K562 (cell line): ENCODE results near the gene SERPINF2. TPM values are rescaled to one million over a fixed set of nuclear protein-coding genes. Genes with fewer than 3 reads are reported as not detected.

ENCODE experiments used
- CBFA2T3 ChIP-seq: fragments of 450-650 bp; IDR thresholded peaks from 2 replicates; pipeline ENCODE4 v1.6.1; 2017
- CTBP1 ChIP-seq: fragments of 450-650 bp; IDR thresholded peaks from 2 replicates; pipeline ENCODE4 v1.6.1; 2016; ENCODE audit warnings: borderline replicate concordance
- DPF2 ChIP-seq: fragments of 450-650 bp; IDR thresholded peaks from 2 replicates; pipeline ENCODE4 v1.6.1; 2016
- FOXK1 ChIP-seq: sonication (generic); formaldehyde crosslinking; IDR thresholded peaks from 2 replicates; pipeline ENCODE4 v1.8.0; 2022; ENCODE audit warnings: missing genetic modification reagents, mild to moderate bottlenecking, borderline replicate concordance
- FOXP1 ChIP-seq: sonication (generic); formaldehyde crosslinking; IDR thresholded peaks from 2 replicates; pipeline ENCODE4 v1.8.0; 2022; ENCODE audit warnings: mild to moderate bottlenecking, missing genetic modification reagents
- HDAC1 ChIP-seq, 2 experiments: fragments of 450-650 bp; IDR thresholded peaks; 2 replicates each; pipeline ENCODE4 v1.6.1; 2016 to 2017; ENCODE audit warnings: inconsistent platforms in 1 of 2, mild to moderate bottlenecking in 1 of 2, moderate library complexity in 1 of 2
- HDAC2 ChIP-seq: fragments of 450-650 bp; IDR thresholded peaks from 2 replicates; pipeline ENCODE4 v1.6.1; 2016; ENCODE audit warnings: mild to moderate bottlenecking
- HLTF ChIP-seq: fragments of 450-650 bp; IDR thresholded peaks from 2 replicates; pipeline ENCODE4 v1.6.1; 2016
- HOXB6 ChIP-seq: fragments of 250-450 bp; sonication (Bioruptor Pico); IDR thresholded peaks from 2 replicates; pipeline ENCODE4 v1.5.1; 2022; ENCODE audit warnings: mild to moderate bottlenecking, borderline replicate concordance
- JUND ChIP-seq, 2 experiments: IDR thresholded peaks; 2 replicates in 1 of 2; 3 replicates in 1 of 2; pipeline ENCODE4 v1.6.1; 2011; ENCODE audit warnings: borderline replicate concordance in 2 of 2, low read depth in 2 of 2, low read length in 2 of 2, improper control_type of control experiment in 1 of 2, missing biosample characterization in 1 of 2, missing genetic modification characterization in 1 of 2, missing genetic modification reagents in 1 of 2
- MEIS2 ChIP-seq: fragments of 450-650 bp; IDR thresholded peaks from 2 replicates; pipeline ENCODE4 v1.6.1; 2014; ENCODE audit warnings: mild to moderate bottlenecking; ENCODE audit not compliant: partially characterized antibody
- MITF ChIP-seq: IDR thresholded peaks from 2 replicates; pipeline ENCODE4 v1.6.1; 2014; ENCODE audit warnings: antibody characterized with exemption
- NFIX ChIP-seq: fragments of 250-450 bp; sonication (Bioruptor Pico); IDR thresholded peaks from 2 replicates; pipeline ENCODE4 v1.4.0; 2020; ENCODE audit warnings: low read depth, mild to moderate bottlenecking, moderate library complexity
- POLR2AphosphoS2 ChIP-seq: IDR thresholded peaks from 2 replicates; pipeline ENCODE4 v1.6.1; 2012; ENCODE audit warnings: low read length, improper control_type of control experiment
- POLR2AphosphoS5 ChIP-seq: IDR thresholded peaks from 2 replicates; pipeline ENCODE4 v1.6.1; 2011; ENCODE audit warnings: mild to moderate bottlenecking, low read depth, low read length, moderate library complexity; ENCODE audit not compliant: control insufficient read depth, insufficient read depth
- POLR3A ChIP-seq: IDR thresholded peaks from 2 replicates; pipeline ENCODE4 v1.6.1; 2011; ENCODE audit warnings: borderline replicate concordance, mild to moderate bottlenecking, moderate library complexity; ENCODE audit not compliant: insufficient read length, insufficient read depth; ENCODE audit errors: extremely low read depth
- RAD51 ChIP-seq: fragments of 450-650 bp; IDR thresholded peaks from 2 replicates; pipeline ENCODE4 v1.7.1; 2016; ENCODE audit warnings: low read depth, mild to moderate bottlenecking, borderline replicate concordance
- RBM22 ChIP-seq: fragments of 200-400 bp; formaldehyde crosslinking; IDR thresholded peaks from 2 replicates; pipeline ENCODE4 v1.6.1; 2018; ENCODE audit warnings: low read length, low read depth; ENCODE audit not compliant: poor library complexity, severe bottlenecking
- SMARCA4 ChIP-seq: fragments of 450-650 bp; IDR thresholded peaks from 2 replicates; pipeline ENCODE4 v1.6.1; 2016
- SMC3 ChIP-seq: conservative IDR thresholded peaks from 2 replicates; pipeline ENCODE4 v1.6.1; 2011; ENCODE audit warnings: low read depth, low read length, improper control_type of control experiment; ENCODE audit not compliant: insufficient read depth
- SNIP1 ChIP-seq: fragments of 450-650 bp; IDR thresholded peaks from 2 replicates; pipeline ENCODE4 v1.7.1; 2017; ENCODE audit warnings: low read depth, mild to moderate bottlenecking
- STAT5B ChIP-seq: fragments of 250-450 bp; sonication (Bioruptor Pico); IDR thresholded peaks from 2 replicates; pipeline ENCODE4 v1.8.0; 2021; ENCODE audit warnings: mild to moderate bottlenecking, inconsistent platforms
- ZC3H8 ChIP-seq: fragments of 450-650 bp; IDR thresholded peaks from 2 replicates; pipeline ENCODE4 v1.6.1; 2017
- ZFPM2 ChIP-seq: fragments of 250-450 bp; sonication (Bioruptor Pico); IDR thresholded peaks from 2 replicates; pipeline ENCODE4 v1.5.1; 2022; ENCODE audit warnings: mild to moderate bottlenecking
- polyA plus RNA-seq, 8 experiments: library from polyadenylated mRNA; depleted of rRNA in 4 of 8; stranded (reverse) in 5 of 8; unstranded in 3 of 8; fragments of >200 nt; fragmentation: Nextera tagmentation in 2 of 8; fragmentation: Illumina TruSeq in 1 of 8; extraction: Ambion mirVana in 2 of 8; extraction: Trizol in 1 of 8; gene quantifications; 2 replicates each; pipeline versions ENCODE4 v1.2.1 to v1.2.3, GENCODE V29; 2011 to 2014; ENCODE audit warnings: inconsistent platforms in 1 of 8, missing spikeins in 1 of 8
- total RNA-seq, 7 experiments: library from RNA; depleted of rRNA in 6 of 7; stranded (reverse); fragments of >200 nt in 6 of 7; fragmentation: Illumina TruSeq in 2 of 7; extraction: Trizol in 2 of 7; gene quantifications; 2 replicates each; pipeline versions ENCODE4 v1.2.1 to v1.2.3, GENCODE V29; 2011 to 2021; ENCODE audit warnings: low replicate concordance in 1 of 7
- TF ChIP-seq, protein P1 (sequence below): sonication (generic); formaldehyde crosslinking; IDR thresholded peaks from 2 replicates; pipeline ENCODE4 v1.8.0; 2022; ENCODE audit warnings: mild to moderate bottlenecking, low read depth, missing genetic modification reagents
- TF ChIP-seq, protein P2 (sequence below): sonication (generic); formaldehyde crosslinking; IDR thresholded peaks from 2 replicates; pipeline ENCODE4 v1.8.1; 2022; ENCODE audit warnings: missing genetic modification reagents

Gene SERPINF2
- total and polyA plus RNA-seq, 9 of the 15 experiments (the other 6 are each of a cell fraction or from before 2014, with no cell fraction given) = 0.22 TPM; not detected in 8

- TF ChIP-seq, protein P1, sequence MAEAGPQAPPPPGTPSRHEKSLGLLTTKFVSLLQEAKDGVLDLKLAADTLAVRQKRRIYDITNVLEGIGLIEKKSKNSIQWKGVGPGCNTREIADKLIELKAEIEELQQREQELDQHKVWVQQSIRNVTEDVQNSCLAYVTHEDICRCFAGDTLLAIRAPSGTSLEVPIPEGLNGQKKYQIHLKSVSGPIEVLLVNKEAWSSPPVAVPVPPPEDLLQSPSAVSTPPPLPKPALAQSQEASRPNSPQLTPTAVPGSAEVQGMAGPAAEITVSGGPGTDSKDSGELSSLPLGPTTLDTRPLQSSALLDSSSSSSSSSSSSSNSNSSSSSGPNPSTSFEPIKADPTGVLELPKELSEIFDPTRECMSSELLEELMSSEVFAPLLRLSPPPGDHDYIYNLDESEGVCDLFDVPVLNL (CRISPR knock-in tag) = no peak
- TF ChIP-seq DPF2 = peak; percentile 75
- no peak for TF ChIP-seq NFIX (CRISPR knock-in tag)
- no peak for TF ChIP-seq FOXP1 (CRISPR knock-in tag)
- peak; percentile 93 for TF ChIP-seq CBFA2T3
- no peak for TF ChIP-seq RBM22
- peak; percentile 65 for TF ChIP-seq MEIS2
- TF ChIP-seq CTBP1 = peak; percentile 43; the same call in 1 of the 2 replicates
- TF ChIP-seq HDAC2 = peak; percentile 26; the same call in 1 of the 2 replicates
- TF ChIP-seq MITF = no peak
- no peak for TF ChIP-seq ZFPM2 (CRISPR knock-in tag)
- TF ChIP-seq HOXB6 (CRISPR knock-in tag) = no peak
- 0 out of 2 replicates have a peak, but pooled peaks have one; percentile 8 for TF ChIP-seq JUND (IDR thresholded peaks at IDR 0.05; ENCODE audit: borderline replicate concordance, low read depth, low read length)
- peak; percentile 25; the same call in 1 of the 3 replicates for TF ChIP-seq JUND (tag; IDR thresholded peaks at IDR 0.05; ENCODE audit: borderline replicate concordance, low read depth, low read length)
- peak in 1 of 2 experiments; percentile 68; a peak in 2 of 4 replicates for TF ChIP-seq HDAC1 (IDR thresholded peaks at IDR 0.05)
- peak; percentile 44; the same call in 1 of the 2 replicates for TF ChIP-seq HLTF
- TF ChIP-seq, protein P2, sequence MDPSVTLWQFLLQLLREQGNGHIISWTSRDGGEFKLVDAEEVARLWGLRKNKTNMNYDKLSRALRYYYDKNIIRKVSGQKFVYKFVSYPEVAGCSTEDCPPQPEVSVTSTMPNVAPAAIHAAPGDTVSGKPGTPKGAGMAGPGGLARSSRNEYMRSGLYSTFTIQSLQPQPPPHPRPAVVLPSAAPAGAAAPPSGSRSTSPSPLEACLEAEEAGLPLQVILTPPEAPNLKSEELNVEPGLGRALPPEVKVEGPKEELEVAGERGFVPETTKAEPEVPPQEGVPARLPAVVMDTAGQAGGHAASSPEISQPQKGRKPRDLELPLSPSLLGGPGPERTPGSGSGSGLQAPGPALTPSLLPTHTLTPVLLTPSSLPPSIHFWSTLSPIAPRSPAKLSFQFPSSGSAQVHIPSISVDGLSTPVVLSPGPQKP = no peak
- TF ChIP-seq POLR2AphosphoS5 = 0 out of 2 replicates have a peak, but pooled peaks have one; percentile 50
- TF ChIP-seq RAD51 = no peak
- no peak for TF ChIP-seq POLR2AphosphoS2
- peak; percentile 42; the same call in 1 of the 2 replicates for TF ChIP-seq SMARCA4
- TF ChIP-seq SMC3 = no peak
- TF ChIP-seq POLR3A = no peak
- TF ChIP-seq ZC3H8 = no peak
- TF ChIP-seq SNIP1 = no peak
- no peak for TF ChIP-seq FOXK1 (CRISPR knock-in tag)
- no peak for TF ChIP-seq STAT5B (CRISPR knock-in tag)
These were observed 37.7 kb upstream of the SERPINF2 start (continued) for GRCh38 chr17:1705004-1705403.
